Testis (tissue), 2 donors: ENCODE data around the gene CEACAM20.

Source experiments
- CTCF ChIP-seq, 3 experiments: fragments of 450-650 bp in 2 of 3; fragments of 200-600 bp in 1 of 3; sonication (generic) in 1 of 3; IDR thresholded peaks; one replicate each; pipeline ENCODE4 v1.5.1; 2016 to 2019; ENCODE audit warnings: antibody characterized with exemption in 3 of 3, mild to moderate bottlenecking in 2 of 3, moderate library complexity in 1 of 3
- POLR2A ChIP-seq: fragments of 450-650 bp; IDR thresholded peaks from one replicate; pipeline ENCODE4 v1.6.1; 2017; ENCODE audit warnings: antibody characterized with exemption, mild to moderate bottlenecking, moderate library complexity

- TF ChIP-seq CTCF (IDR thresholded peaks at IDR 0.05) (no peak), POLR2A (no peak)
These were observed 42.5 kb upstream of the CEACAM20 start for GRCh38 chr19:44571830-44572580.
